ENCODE results near the gene PNMA8B.

PNMA8B gene

DNA sequence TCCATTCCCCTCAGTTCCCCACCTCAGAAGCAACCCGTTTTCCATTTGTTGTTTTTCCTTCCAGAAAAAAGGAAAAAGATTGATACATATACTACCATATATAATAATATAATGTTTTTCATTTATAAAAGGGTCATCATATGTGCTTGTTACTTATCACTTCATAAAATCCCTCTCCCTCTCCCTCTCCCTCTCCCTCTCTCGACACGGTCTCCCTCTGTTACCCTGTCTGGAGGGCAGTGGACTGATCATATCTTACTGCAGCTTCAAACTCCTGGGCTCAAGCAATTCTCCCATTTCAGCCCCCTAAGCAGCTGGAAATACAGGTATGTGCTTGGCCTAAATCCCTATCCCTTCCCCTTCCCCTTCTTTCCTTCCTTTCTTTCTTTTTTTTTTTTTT, 41.4 kb downstream of the PNMA8B start:
- Histone ChIP-seq H3K79me2 (ENCODE audit: control insufficient read depth, insufficient read depth, low read length, unreplicated experiment) (no peaks in the 10 kb centered on the region), H3K4me1 (ENCODE audit: control insufficient read depth, insufficient read depth, low read length, unreplicated experiment) (no peaks in the 10 kb centered on the region)

DNA sequence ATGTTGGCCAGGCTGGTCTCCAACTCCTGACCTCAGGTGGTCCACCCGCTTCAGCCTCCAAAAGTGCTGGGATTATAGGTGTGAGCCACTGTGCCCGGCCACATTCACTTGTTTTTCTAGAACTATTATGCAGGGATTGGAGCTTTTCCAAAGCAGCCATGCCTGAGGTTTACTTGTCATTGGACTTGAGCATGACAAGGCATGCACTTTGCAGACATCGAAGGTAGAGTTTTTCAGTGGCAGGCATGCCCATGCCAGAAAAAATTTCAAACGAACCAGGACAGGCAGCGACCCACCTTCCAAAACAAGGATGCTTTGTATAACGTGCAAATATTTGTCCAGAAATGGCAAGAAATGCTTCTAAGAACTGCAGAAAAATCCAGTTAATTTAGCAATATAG, 42.0 kb downstream of the PNMA8B start:
- Histone ChIP-seq H3K4me3 (ENCODE audit: low read depth, low read length) (no peak overlapping the region), H3K27me3 (ENCODE audit: insufficient read depth, low read length) (no peaks in the 10 kb centered on the region), H2AFZ (ENCODE audit: low read length, unreplicated experiment) (no peak overlapping the region), H3K79me2 (ENCODE audit: control insufficient read depth, insufficient read depth, low read length, unreplicated experiment) (no peaks in the 10 kb centered on the region), H3K27ac (ENCODE audit: low read depth, low read length) (no peak overlapping the region), H3K36me3 (ENCODE audit: insufficient read depth, low read length) (no peaks in the 10 kb centered on the region), H3K4me1 (ENCODE audit: control insufficient read depth, insufficient read depth, low read length, unreplicated experiment) (no peaks in the 10 kb centered on the region)

More for the DNA sequence above, 41.4 kb downstream of the PNMA8B start:
- H3K27me3 ChIP-seq (ENCODE audit: insufficient read depth, low read length) = no peaks in the 10 kb centered on the region
- no peak overlapping the region for H3K27ac ChIP-seq (ENCODE audit: low read depth, low read length)
- no peaks in the 10 kb centered on the region for H3K36me3 ChIP-seq (ENCODE audit: insufficient read depth, low read length)
- no peak overlapping the region for H3K4me3 ChIP-seq (ENCODE audit: low read depth, low read length)
- no peak overlapping the region for H2AFZ ChIP-seq (ENCODE audit: low read length, unreplicated experiment)

DNA sequence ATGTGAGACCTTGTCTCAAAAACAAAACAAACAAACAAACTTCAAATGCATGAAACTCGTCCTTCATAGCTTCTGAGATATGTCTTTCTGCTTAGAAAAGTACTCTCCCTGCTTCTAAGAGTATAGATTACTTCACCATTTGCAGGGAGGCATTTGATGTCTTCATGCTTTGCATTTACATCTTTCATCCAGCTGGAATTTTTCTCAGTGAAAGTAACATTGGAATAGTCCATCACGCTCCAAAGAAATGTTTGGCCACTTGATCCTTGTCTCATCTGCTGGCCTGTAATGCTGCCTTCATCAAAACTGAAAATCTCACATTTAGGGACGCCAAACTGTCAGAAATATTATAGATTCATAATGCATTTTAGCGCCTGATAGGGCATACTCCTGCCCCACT, 43.5 kb downstream of the PNMA8B start:
- Histone ChIP-seq H3K4me3 (ENCODE audit: low read depth, low read length) (no peak overlapping the region), H3K4me1 (ENCODE audit: control insufficient read depth, insufficient read depth, low read length, unreplicated experiment) (no peaks in the 10 kb centered on the region), H3K36me3 (ENCODE audit: insufficient read depth, low read length) (no peaks in the 10 kb centered on the region), H3K79me2 (ENCODE audit: control insufficient read depth, insufficient read depth, low read length, unreplicated experiment) (no peaks in the 10 kb centered on the region), H3K27me3 (ENCODE audit: insufficient read depth, low read length) (no peaks in the 10 kb centered on the region), H2AFZ (ENCODE audit: low read length, unreplicated experiment) (no peak overlapping the region), H3K27ac (ENCODE audit: low read depth, low read length) (no peak overlapping the region)

DNA sequence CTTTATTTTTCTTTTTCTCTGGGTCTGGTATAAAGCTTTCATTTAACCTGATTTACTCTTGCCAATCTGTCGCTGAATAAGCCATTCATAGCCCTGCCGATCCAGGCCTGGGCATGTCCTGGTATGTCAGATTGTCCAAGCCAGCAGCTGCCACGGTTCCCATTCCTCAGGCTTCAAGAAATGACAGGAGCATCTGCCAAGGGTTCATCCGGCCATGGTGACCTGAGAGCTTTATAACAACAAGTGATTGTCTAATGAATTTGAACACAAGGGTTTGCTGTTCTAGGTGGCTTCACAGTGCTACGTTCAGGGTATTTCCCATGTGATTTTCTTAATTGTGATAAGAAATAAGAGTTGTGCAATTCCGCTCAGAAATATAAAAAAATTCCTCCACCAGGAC, 44.3 kb downstream of the PNMA8B start:
- Histone ChIP-seq H3K36me3 (ENCODE audit: insufficient read depth, low read length) (no peaks in the 10 kb centered on the region), H3K4me3 (ENCODE audit: low read depth, low read length) (no peak overlapping the region), H3K4me1 (ENCODE audit: control insufficient read depth, insufficient read depth, low read length, unreplicated experiment) (no peaks in the 10 kb centered on the region), H3K79me2 (ENCODE audit: control insufficient read depth, insufficient read depth, low read length, unreplicated experiment) (no peaks in the 10 kb centered on the region), H3K27me3 (ENCODE audit: insufficient read depth, low read length) (no peaks in the 10 kb centered on the region), H2AFZ (ENCODE audit: low read length, unreplicated experiment) (no peak overlapping the region), H3K27ac (ENCODE audit: low read depth, low read length) (no peak overlapping the region)

DNA sequence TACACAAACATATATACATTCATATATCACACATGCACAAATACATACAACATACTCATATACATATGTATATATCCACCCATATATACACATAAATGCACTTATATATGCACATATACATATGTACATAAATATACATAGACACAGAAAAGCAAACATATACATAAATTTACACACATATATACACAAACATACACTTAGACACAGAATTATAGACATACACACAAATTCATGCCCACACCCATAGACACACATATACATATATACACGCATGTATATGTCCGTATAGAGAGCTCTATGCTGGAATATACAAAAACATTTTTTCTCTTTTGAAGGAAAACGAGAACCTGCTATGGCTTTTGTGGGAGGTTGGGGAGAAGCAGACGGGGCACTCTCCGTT, 44.9 kb downstream of the PNMA8B start:
- Histone ChIP-seq H3K36me3 (ENCODE audit: insufficient read depth, low read length) (no peaks in the 10 kb centered on the region), H3K27ac (ENCODE audit: low read depth, low read length) (no peak overlapping the region), H3K79me2 (ENCODE audit: control insufficient read depth, insufficient read depth, low read length, unreplicated experiment) (no peaks in the 10 kb centered on the region), H2AFZ (ENCODE audit: low read length, unreplicated experiment) (no peak overlapping the region), H3K4me3 (ENCODE audit: low read depth, low read length) (no peak overlapping the region), H3K4me1 (ENCODE audit: control insufficient read depth, insufficient read depth, low read length, unreplicated experiment) (no peaks in the 10 kb centered on the region), H3K27me3 (ENCODE audit: insufficient read depth, low read length) (no peaks in the 10 kb centered on the region)

DNA sequence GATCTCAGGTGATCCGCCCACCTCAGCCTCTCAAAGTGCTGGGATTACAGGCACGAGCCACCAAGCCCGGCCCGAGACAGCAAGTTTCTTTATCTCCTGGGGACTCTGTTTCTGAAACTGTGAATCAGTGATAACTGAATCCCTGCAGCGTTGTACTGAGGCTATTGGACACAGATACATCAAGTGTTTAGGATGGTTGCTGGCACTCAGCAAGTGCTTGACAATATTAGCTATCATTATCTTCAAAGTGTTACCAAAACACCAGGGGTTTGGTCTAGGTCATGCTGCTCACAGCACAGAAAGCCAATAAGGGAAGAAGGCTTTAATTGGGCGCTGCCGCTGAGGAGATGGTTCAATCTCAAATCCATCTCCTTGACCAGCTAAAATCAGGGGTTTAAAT, 46.4 kb downstream of the PNMA8B start:
- Histone ChIP-seq H3K79me2 (ENCODE audit: control insufficient read depth, insufficient read depth, low read length, unreplicated experiment) (no peaks in the 10 kb centered on the region), H3K4me1 (ENCODE audit: control insufficient read depth, insufficient read depth, low read length, unreplicated experiment) (no peaks in the 10 kb centered on the region), H2AFZ (ENCODE audit: low read length, unreplicated experiment) (no peak overlapping the region), H3K36me3 (ENCODE audit: insufficient read depth, low read length) (no peaks in the 10 kb centered on the region), H3K27me3 (ENCODE audit: insufficient read depth, low read length) (no peaks in the 10 kb centered on the region), H3K27ac (ENCODE audit: low read depth, low read length) (no peak overlapping the region), H3K4me3 (ENCODE audit: low read depth, low read length) (no peak overlapping the region)

DNA sequence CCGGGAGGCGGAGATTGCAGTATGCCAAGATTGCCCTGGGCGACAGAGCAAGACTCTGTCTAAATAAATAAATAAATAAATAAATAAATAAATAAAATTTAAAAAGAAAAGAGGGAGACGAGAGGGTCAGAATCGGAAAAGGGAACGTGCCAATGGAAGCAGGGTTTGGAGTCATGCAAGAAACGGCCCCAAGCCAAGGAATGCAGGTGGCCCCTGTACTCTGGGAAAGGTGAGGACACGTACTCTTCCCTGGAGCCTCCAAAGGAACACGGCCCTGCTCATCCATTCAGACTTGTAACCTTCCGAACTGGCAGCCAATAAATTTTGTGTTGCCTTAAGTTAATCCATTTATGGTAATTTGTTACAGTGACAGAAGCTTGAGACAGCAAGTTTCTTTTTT, 47.1 kb downstream of the PNMA8B start:
- Histone ChIP-seq H3K36me3 (ENCODE audit: insufficient read depth, low read length) (no peaks in the 10 kb centered on the region), H3K79me2 (ENCODE audit: control insufficient read depth, insufficient read depth, low read length, unreplicated experiment) (no peaks in the 10 kb centered on the region), H3K4me1 (ENCODE audit: control insufficient read depth, insufficient read depth, low read length, unreplicated experiment) (no peaks in the 10 kb centered on the region), H3K4me3 (ENCODE audit: low read depth, low read length) (no peak overlapping the region), H3K27me3 (ENCODE audit: insufficient read depth, low read length) (no peaks in the 10 kb centered on the region), H2AFZ (ENCODE audit: low read length, unreplicated experiment) (no peak overlapping the region), H3K27ac (ENCODE audit: low read depth, low read length) (no peak overlapping the region)

DNA sequence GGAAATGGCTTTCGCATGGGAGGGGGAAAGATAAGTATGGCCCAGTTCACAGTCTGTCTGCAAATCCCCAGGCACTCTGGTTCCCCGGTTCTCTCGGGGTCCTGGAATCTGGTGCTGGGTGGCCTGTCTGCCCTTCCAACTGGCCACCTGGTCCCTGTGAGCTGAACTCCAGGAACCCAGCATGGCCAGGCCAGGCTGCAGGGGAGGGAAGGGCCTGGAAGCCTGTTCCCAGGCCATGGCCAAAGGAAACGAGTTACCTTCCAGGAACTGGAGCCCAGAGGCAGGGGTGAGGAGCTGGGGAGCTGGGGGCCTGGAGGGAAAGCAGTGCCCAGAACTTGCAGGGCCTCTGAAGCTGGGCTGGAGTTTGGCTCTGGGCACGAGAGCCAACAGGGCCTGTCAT, 47.8 kb downstream of the PNMA8B start:
- no peak overlapping the region for H3K27ac ChIP-seq (ENCODE audit: low read depth, low read length)
- H3K79me2 ChIP-seq (ENCODE audit: control insufficient read depth, insufficient read depth, low read length, unreplicated experiment) = no peaks in the 10 kb centered on the region
- H3K27me3 ChIP-seq (ENCODE audit: insufficient read depth, low read length) = no peaks in the 10 kb centered on the region

DNA sequence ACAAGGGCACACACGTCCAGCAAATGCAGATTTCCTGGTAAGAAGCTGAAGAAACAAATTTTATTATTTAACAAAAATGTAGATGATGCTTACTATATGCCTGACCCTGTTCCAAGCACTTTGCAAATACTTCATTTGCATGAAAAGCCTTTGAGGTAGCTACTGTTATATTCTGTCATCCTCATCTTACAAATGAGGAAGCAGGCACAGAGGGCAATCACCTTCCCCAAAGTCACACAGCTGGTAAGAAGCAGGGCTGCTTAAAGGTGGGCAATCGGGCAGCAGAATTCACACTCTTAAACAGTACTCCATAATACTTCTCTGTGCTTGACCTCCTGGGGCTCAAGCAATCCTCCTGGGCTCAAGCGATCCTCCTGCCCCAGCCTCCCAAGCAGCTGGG, 48.7 kb downstream of the PNMA8B start:
- Histone ChIP-seq H3K27ac (ENCODE audit: low read depth, low read length) (no peak overlapping the region), H3K79me2 (ENCODE audit: control insufficient read depth, insufficient read depth, low read length, unreplicated experiment) (no peaks in the 10 kb centered on the region), H3K36me3 (ENCODE audit: insufficient read depth, low read length) (no peaks in the 10 kb centered on the region), H3K4me3 (ENCODE audit: low read depth, low read length) (no peak overlapping the region), H3K27me3 (ENCODE audit: insufficient read depth, low read length) (no peaks in the 10 kb centered on the region), H2AFZ (ENCODE audit: low read length, unreplicated experiment) (no peak overlapping the region), H3K4me1 (ENCODE audit: control insufficient read depth, insufficient read depth, low read length, unreplicated experiment) (peaks cover 2% of the 10 kb centered on the region)

More for the DNA sequence above, 47.8 kb downstream of the PNMA8B start:
- Histone ChIP-seq H3K36me3 (ENCODE audit: insufficient read depth, low read length) (no peaks in the 10 kb centered on the region), H3K4me1 (ENCODE audit: control insufficient read depth, insufficient read depth, low read length, unreplicated experiment) (peaks cover 2% of the 10 kb centered on the region), H3K4me3 (ENCODE audit: low read depth, low read length) (no peak overlapping the region), H2AFZ (ENCODE audit: low read length, unreplicated experiment) (no peak overlapping the region)

DNA sequence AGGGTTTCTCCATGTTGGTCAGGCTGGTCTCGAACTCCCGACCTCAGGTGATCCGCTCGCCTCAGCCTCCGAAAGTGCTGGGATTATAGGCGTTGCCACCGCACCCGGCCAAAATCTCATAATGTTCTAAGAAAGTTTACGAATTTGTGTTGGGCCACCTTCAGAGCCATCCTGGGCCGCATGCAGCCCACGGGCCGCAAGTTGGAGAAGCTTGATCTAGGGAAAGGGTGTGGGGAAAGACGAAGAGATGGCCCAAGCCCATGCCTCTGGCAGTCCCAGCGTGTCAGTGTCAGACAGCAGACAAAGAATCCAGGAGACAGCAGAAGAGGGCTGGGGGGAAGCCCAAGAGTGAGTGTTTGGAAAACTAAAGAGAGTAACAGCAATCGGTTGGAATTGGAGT, 49.6 kb downstream of the PNMA8B start:
- no peaks in the 10 kb centered on the region for H3K27me3 ChIP-seq (ENCODE audit: insufficient read depth, low read length)
- no peaks in the 10 kb centered on the region for H3K79me2 ChIP-seq (ENCODE audit: control insufficient read depth, insufficient read depth, low read length, unreplicated experiment)
- no peak overlapping the region for H3K4me3 ChIP-seq (ENCODE audit: low read depth, low read length)
- no peak overlapping the region for H2AFZ ChIP-seq (ENCODE audit: low read length, unreplicated experiment)
- no peaks in the 10 kb centered on the region for H3K36me3 ChIP-seq (ENCODE audit: insufficient read depth, low read length)
- no peak overlapping the region for H3K27ac ChIP-seq (ENCODE audit: low read depth, low read length)
- peaks cover 2% of the 10 kb centered on the region for H3K4me1 ChIP-seq (ENCODE audit: control insufficient read depth, insufficient read depth, low read length, unreplicated experiment)

DNA sequence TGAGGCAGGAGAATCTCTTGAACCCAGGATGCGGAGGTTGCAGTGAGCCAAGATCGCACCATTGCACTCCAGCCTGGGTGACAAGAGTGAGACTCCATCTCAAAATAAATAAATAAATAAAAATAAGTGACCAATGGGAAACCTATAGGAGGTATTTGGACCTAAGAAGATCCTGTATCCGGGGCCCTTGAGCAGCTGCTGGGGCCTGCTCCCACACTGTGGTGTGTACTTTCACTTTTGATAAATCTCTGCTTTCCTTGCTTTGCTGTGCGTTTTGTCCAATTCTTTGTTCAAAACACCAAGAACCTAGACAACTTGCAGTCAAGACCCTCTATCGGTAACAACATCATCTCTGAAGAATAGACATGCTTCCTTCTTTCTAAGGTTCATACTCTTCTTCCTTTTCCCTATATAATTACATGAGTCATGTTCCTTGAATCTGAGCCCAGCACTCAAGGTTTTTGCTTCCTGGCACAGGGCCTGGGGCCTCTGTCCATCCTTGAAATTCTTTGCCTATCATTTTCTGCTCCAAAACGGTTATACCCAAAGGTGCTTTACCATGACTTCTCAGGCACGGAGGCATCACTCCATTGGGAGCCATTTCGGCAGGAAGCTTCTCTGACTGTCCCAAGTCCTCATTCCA, 52.7 kb downstream of the PNMA8B start:
- Histone ChIP-seq H3K27me3 (ENCODE audit: insufficient read depth, low read length) (no peaks in the 10 kb centered on the region), H3K36me3 (ENCODE audit: insufficient read depth, low read length) (no peaks in the 10 kb centered on the region), H3K79me2 (ENCODE audit: control insufficient read depth, insufficient read depth, low read length, unreplicated experiment) (no peaks in the 10 kb centered on the region), H3K4me1 (ENCODE audit: control insufficient read depth, insufficient read depth, low read length, unreplicated experiment) (peaks cover 2% of the 10 kb centered on the region), H3K4me3 (ENCODE audit: low read depth, low read length) (peak overlapping the region; percentile 36), H2AFZ (ENCODE audit: low read length, unreplicated experiment) (no peak overlapping the region), H3K27ac (ENCODE audit: low read depth, low read length) (peak overlapping the region; percentile 37; the same call in 1 of the 2 replicates)
